ENCODE measurements around the gene LENG9.

GRCh38 chr19:54475706-54476105, 12.1 kb upstream of the LENG9 start:
- TF ChIP-seq POLR2A (IDR thresholded peaks at IDR 0.05) (no peak), CTCF (IDR thresholded peaks at IDR 0.05) (no peak), POLR2AphosphoS5 (IDR thresholded peaks at IDR 0.05) (no peak)
